Prostate gland (tissue), 2 donors: ENCODE measurements around the gene PDE11A. TPM values are rescaled to one million over a fixed set of nuclear protein-coding genes. Genes with fewer than 3 reads are reported as not detected.

Source experiments
- DNase-seq: peaks from one replicate; pipeline ENCODE4 v3.0.0-alpha.2; 2019; ENCODE audit warnings: low spot score
- H3K27ac ChIP-seq, 2 donors: fragments of 200-600 bp; sonication (generic); 2 replicates each; pipeline ENCODE4 v1.5.1; 2017 to 2019
- H3K27me3 ChIP-seq: fragments of 200-600 bp; sonication (generic); replicated peaks from 2 replicates; pipeline ENCODE4 v1.5.1; 2019; ENCODE audit not compliant: insufficient read depth
- H3K36me3 ChIP-seq, 2 donors: fragments of 200-600 bp; sonication (generic); 1 replicate in 1 of 2; 2 replicates in 1 of 2; pipeline versions ENCODE4 v1.5.1 to v1.8.1; 2017 to 2019
- H3K4me1 ChIP-seq: fragments of 200-600 bp; sonication (generic); replicated peaks from 2 replicates; pipeline ENCODE4 v1.5.1; 2019
- H3K4me3 ChIP-seq, 2 donors: fragments of 200-600 bp; sonication (generic); 2 replicates each; pipeline ENCODE4 v1.5.1; 2017 to 2019
- H3K9me3 ChIP-seq: fragments of 200-600 bp; sonication (generic); 2 replicates; pipeline ENCODE4 v1.5.1; 2017
- POLR2A ChIP-seq: fragments of 450-650 bp; IDR thresholded peaks from one replicate; pipeline ENCODE4 v1.6.1; 2016; ENCODE audit warnings: antibody characterized with exemption, mild to moderate bottlenecking
- POLR2AphosphoS5 ChIP-seq: sonication (generic); formaldehyde crosslinking; IDR thresholded peaks from one replicate; pipeline ENCODE4 v1.6.1; 2017; ENCODE audit warnings: antibody characterized with exemption
- WGBS: methylation state at CpG from one replicate; pipeline ENCODE4 v1.1.5; 2018; 5-methylcytosine and 5-hydroxymethylcytosine counted together
- intact Hi-C: fragments of 100-400 bp; cut with DNase I; formaldehyde crosslinking; loops from one replicate; pipeline ENCODE4 v1.14.2; 2022
- total RNA-seq, 2 donors: library from RNA; depleted of rRNA; stranded (reverse); fragments of >200 nt; gene quantifications; one replicate each; pipeline ENCODE4 v1.1.0, GENCODE V29; 2016
- TF ChIP-seq, protein P1 (sequence below), 4 experiments: fragments of 200-600 bp in 2 of 4; fragments of 450-650 bp in 2 of 4; sonication (generic) in 2 of 4; IDR thresholded peaks; 1 replicate in 3 of 4; 2 replicates in 1 of 4; pipeline ENCODE4 v1.5.1; 2016 to 2019; ENCODE audit warnings: antibody characterized with exemption in 4 of 4, mild to moderate bottlenecking in 2 of 4, moderate library complexity in 2 of 4

The PDE11A gene
- total RNA-seq, 2 donors from 2014 or later, result 14.9 to 26.6 TPM

DNA sequence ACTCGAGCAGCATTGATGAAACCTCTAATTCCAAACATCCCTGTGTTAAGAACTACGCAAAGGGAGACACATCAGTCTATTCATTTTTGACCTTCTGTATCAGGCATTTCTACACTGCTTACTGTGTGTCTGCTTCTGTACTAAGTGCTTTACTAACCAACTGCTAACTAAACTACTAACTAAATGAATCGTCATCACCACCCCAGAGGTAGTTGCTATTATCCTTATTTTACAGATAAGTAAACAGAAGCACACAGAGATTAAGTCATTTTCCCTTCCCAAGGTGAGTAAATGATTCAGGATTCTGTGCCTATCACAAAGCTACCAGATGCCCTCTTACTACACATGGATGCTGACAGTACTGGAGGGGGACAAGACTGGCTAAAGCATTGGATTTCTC lies 395.9 kb downstream of the PDE11A start:
- DNase-seq, result no peak
- TF ChIP-seq, protein P1, sequence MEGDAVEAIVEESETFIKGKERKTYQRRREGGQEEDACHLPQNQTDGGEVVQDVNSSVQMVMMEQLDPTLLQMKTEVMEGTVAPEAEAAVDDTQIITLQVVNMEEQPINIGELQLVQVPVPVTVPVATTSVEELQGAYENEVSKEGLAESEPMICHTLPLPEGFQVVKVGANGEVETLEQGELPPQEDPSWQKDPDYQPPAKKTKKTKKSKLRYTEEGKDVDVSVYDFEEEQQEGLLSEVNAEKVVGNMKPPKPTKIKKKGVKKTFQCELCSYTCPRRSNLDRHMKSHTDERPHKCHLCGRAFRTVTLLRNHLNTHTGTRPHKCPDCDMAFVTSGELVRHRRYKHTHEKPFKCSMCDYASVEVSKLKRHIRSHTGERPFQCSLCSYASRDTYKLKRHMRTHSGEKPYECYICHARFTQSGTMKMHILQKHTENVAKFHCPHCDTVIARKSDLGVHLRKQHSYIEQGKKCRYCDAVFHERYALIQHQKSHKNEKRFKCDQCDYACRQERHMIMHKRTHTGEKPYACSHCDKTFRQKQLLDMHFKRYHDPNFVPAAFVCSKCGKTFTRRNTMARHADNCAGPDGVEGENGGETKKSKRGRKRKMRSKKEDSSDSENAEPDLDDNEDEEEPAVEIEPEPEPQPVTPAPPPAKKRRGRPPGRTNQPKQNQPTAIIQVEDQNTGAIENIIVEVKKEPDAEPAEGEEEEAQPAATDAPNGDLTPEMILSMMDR (IDR thresholded peaks at IDR 0.05), result no peak
- TF ChIP-seq POLR2A (no peak), POLR2AphosphoS5 (no peak)
- Histone ChIP-seq H3K36me3 (no peaks in the 10 kb centered on the region), H3K27me3 (no peaks in the 10 kb centered on the region), H3K4me3 (no peak overlapping the region), H3K9me3 (no peaks in the 10 kb centered on the region), H3K4me1 (no peaks in the 10 kb centered on the region), H3K27ac (no peak overlapping the region)
- WGBS, result 78% methylated on average over 3 of the region's 3 CpGs
- intact Hi-C loops, result no loop called here

DNA sequence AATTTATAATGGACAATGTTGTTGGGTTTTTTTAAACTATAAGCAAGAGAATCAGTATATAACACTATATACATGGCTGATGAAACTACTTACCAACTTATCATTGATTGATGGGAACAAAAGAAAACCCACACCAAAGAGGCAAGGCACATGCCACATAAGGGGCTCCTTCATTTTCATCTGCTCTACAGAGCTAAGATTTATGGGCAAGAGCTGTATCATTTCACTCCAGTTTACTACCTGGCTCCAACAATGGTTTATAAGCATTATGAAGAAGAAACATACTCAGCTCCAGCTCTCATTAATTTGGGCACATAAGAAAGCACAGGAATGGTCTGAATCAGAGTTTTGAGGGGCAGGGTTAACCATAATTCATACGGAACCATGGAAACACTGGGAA lies 396.8 kb downstream of the PDE11A start:
- no peak for DNase-seq
- no peaks in the 10 kb centered on the region for H3K27me3 ChIP-seq

DNA sequence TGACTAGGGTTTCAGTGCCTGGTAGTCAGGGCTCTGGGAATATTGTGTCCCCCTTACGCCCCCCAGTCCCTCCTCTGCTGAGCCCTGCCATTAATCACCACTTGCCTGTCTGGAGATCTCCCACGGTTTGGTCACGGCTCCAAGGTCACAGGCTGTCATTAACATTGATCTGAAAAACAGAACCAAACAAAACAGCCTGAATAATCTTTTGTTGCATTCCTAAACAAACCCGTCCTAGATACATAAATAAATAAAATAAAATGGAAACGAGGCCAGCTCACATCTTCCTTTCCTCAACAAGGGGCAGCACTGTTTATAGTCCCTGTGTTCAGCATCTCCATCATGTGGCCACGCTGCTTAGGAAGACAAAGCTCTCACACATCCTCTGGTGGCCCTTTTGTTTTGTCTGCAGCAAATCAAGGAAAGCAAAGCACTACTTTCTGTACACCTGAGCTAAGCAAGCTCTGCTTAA lies 397.2 kb downstream of the PDE11A start:
- intact Hi-C loops, result no loop called here
- Histone ChIP-seq H3K9me3 (no peaks in the 10 kb centered on the region), H3K27ac (no peak overlapping the region), H3K4me1 (no peaks in the 10 kb centered on the region), H3K27me3 (no peaks in the 10 kb centered on the region), H3K4me3 (no peak overlapping the region), H3K36me3 (no peaks in the 10 kb centered on the region)
- WGBS, result 27% methylated on average over 6 of the region's 6 CpGs
- DNase-seq, result no peak
- no peak for TF ChIP-seq POLR2A
- TF ChIP-seq, protein P1 (IDR thresholded peaks at IDR 0.05), result no peak
- TF ChIP-seq POLR2AphosphoS5, result no peak

More for the DNA sequence above, 396.8 kb downstream of the PDE11A start:
- TF ChIP-seq POLR2AphosphoS5 (no peak), POLR2A (no peak)
- TF ChIP-seq, protein P1 (IDR thresholded peaks at IDR 0.05), result no peak
- no peak overlapping the region for H3K27ac ChIP-seq
- H3K9me3 ChIP-seq, result no peaks in the 10 kb centered on the region
- no peaks in the 10 kb centered on the region for H3K36me3 ChIP-seq
- intact Hi-C loops, result no loop called here
- WGBS, result 50% methylated on average over 1 of the region's 1 CpG
- H3K4me3 ChIP-seq, result no peak overlapping the region
- H3K4me1 ChIP-seq, result no peaks in the 10 kb centered on the region

DNA sequence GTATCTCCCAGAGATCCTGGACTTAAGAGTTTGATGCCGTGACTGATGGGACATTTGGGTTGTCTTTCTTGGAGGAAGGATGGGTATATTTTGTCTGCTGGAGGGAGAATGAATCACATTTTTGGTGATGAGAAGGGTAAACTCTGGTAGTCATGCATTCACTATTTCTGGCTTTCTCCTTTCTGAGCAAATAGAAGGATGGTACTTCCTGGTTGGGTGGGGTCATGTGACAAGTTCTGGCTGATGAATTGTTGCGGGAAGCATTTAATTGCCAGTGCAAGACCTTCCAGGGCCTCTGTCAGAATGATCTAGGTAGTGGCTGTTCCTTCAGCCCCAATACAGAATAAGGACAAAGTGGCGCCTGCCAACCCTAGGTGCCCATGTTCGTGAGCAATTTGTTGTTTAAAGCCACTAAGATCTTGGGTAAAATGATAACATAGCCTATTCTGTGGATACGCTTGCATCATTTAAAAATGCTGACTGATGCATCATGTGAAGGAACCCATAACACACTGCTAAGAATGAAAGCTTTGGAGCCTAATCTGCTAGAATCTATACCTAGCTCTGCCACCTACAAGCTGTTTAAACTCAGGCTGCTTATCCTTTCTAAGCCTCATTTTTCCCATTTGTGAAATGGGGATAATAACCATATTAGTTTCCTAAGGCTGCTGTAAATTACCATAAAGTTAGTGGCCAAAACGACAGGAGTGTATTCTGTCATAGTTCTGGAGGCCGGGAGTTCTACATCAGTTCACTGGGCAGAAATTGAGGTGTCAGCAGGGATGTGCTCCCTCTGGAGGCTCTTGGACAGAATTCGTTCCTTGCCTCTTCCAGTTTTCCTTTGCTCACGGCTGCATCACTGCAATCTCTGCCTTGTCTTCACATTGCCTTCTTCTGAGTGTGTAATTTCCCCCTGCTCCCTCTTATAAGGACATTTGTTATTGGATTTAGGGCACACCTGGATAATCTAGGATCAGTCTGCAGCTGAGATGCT lies 398.7 kb downstream of the PDE11A start:
- DNase-seq, result no peak
- Histone ChIP-seq H3K36me3 (no peaks in the 10 kb centered on the region), H3K4me3 (no peak overlapping the region), H3K9me3 (no peaks in the 10 kb centered on the region), H3K27ac (no peak overlapping the region), H3K4me1 (no peaks in the 10 kb centered on the region), H3K27me3 (no peaks in the 10 kb centered on the region)
- intact Hi-C loops, result no loop called here
- WGBS, result 84% methylated on average over 9 of the region's 9 CpGs
- no peak for TF ChIP-seq POLR2A
- TF ChIP-seq, protein P1 (IDR thresholded peaks at IDR 0.05), result no peak
- no peak for TF ChIP-seq POLR2AphosphoS5
